ENCODE measurements around the gene TMEM245.
"Not testable (repeated sequence)": the region's sequence is repeated elsewhere in the genome, so short reads cannot be mapped to it uniquely, and the experiment has no call there.

The TMEM245 gene

GRCh38 chr9:109072133-109072692 is 47.5 kb downstream of the TMEM245 start:
- in situ Hi-C loops (cut with MboI; ENCODE audit: low sequenced_read_pairs) = no loop called here

- in situ Hi-C loops (cut with MboI; ENCODE audit: low sequenced_read_pairs) = no loop called here
These were observed 51.0 kb downstream of the TMEM245 start for GRCh38 chr9:109068764-109069163.

- in situ Hi-C loops (cut with MboI; ENCODE audit: low sequenced_read_pairs) = no loop called here
These were observed 54.6 kb downstream of the TMEM245 start for GRCh38 chr9:109064963-109065702.

GRCh38 chr9:109063760-109064159 is 56.0 kb downstream of the TMEM245 start:
- in situ Hi-C loops (cut with MboI; ENCODE audit: low sequenced_read_pairs) = no loop called here

GRCh38 chr9:109062543-109062942 is 57.2 kb downstream of the TMEM245 start:
- in situ Hi-C loops (cut with MboI; ENCODE audit: low sequenced_read_pairs) = no loop called here

- in situ Hi-C loops (cut with MboI; ENCODE audit: low sequenced_read_pairs) = no loop called here
These were observed 59.6 kb downstream of the TMEM245 start for GRCh38 chr9:109060191-109060590.

GRCh38 chr9:109053121-109053520 is 66.6 kb downstream of the TMEM245 start:
- in situ Hi-C loops (cut with MboI; ENCODE audit: low sequenced_read_pairs) = not testable (repeated sequence)

GRCh38 chr9:109052416-109052815 is 67.3 kb downstream of the TMEM245 start:
- in situ Hi-C loops (cut with MboI; ENCODE audit: low sequenced_read_pairs) = no loop called here

GRCh38 chr9:109051733-109052132 is 68.0 kb downstream of the TMEM245 start:
- in situ Hi-C loops (cut with MboI; ENCODE audit: low sequenced_read_pairs) = no loop called here

GRCh38 chr9:109050444-109050843 is 69.3 kb downstream of the TMEM245 start:
- in situ Hi-C loops (cut with MboI; ENCODE audit: low sequenced_read_pairs) = no loop called here

GRCh38 chr9:109048822-109049221 is 70.9 kb downstream of the TMEM245 start:
- in situ Hi-C loops (cut with MboI; ENCODE audit: low sequenced_read_pairs) = no loop called here

GRCh38 chr9:109047259-109047658 is 72.5 kb downstream of the TMEM245 start:
- in situ Hi-C loops (cut with MboI; ENCODE audit: low sequenced_read_pairs) = no loop called here

- in situ Hi-C loops (cut with MboI; ENCODE audit: low sequenced_read_pairs) = no loop called here
These were observed 73.4 kb downstream of the TMEM245 start for GRCh38 chr9:109046346-109046745.

GRCh38 chr9:109043578-109043977 is 76.2 kb downstream of the TMEM245 start:
- in situ Hi-C loops (cut with MboI; ENCODE audit: low sequenced_read_pairs) = no loop called here

- in situ Hi-C loops (cut with MboI; ENCODE audit: low sequenced_read_pairs) = no loop called here
These were observed 79.2 kb downstream of the TMEM245 start for GRCh38 chr9:109040571-109040970.

GRCh38 chr9:109039539-109039938 is 80.2 kb downstream of the TMEM245 start:
- in situ Hi-C loops (cut with MboI; ENCODE audit: low sequenced_read_pairs) = no loop called here

GRCh38 chr9:109037946-109038715 is 81.6 kb downstream of the TMEM245 start:
- in situ Hi-C loops (cut with MboI; ENCODE audit: low sequenced_read_pairs) = no loop called here

GRCh38 chr9:109036744-109037680 is 82.7 kb downstream of the TMEM245 start:
- in situ Hi-C loops (cut with MboI; ENCODE audit: low sequenced_read_pairs) = no loop called here

GRCh38 chr9:109035684-109036423 is 83.9 kb downstream of the TMEM245 start:
- in situ Hi-C loops (cut with MboI; ENCODE audit: low sequenced_read_pairs) = no loop called here
